ENCODE measurements around the gene KRT1.

The KRT1 gene

GRCh38 chr12:52634266-52635056 is 45.7 kb downstream of the KRT1 start:
- no peak for DNase-seq (ENCODE audit: low read depth)

- peak; percentile 51 for DNase-seq (ENCODE audit: low read depth)
These were observed 46.8 kb downstream of the KRT1 start for GRCh38 chr12:52633383-52633782.

GRCh38 chr12:52632656-52633055 is 47.6 kb downstream of the KRT1 start:
- no peak for DNase-seq (ENCODE audit: low read depth)

GRCh38 chr12:52631676-52632459 is 48.3 kb downstream of the KRT1 start:
- no peak for DNase-seq (ENCODE audit: low read depth)

- no peak for DNase-seq (ENCODE audit: low read depth)
These were observed 48.9 kb downstream of the KRT1 start for GRCh38 chr12:52631264-52631663.

GRCh38 chr12:52630599-52631200 is 49.5 kb downstream of the KRT1 start:
- peak; percentile 55 for DNase-seq (ENCODE audit: low read depth)

- no peak for DNase-seq (ENCODE audit: low read depth)
These were observed 50.2 kb downstream of the KRT1 start for GRCh38 chr12:52630008-52630500.

- no peak for DNase-seq (ENCODE audit: low read depth)
These were observed 50.8 kb downstream of the KRT1 start for GRCh38 chr12:52629281-52630007.

- no peak for DNase-seq (ENCODE audit: low read depth)
These were observed 51.4 kb downstream of the KRT1 start for GRCh38 chr12:52628841-52629240.

GRCh38 chr12:52628111-52628507 is 52.1 kb downstream of the KRT1 start:
- no peak for DNase-seq (ENCODE audit: low read depth)

GRCh38 chr12:52627395-52628110 is 52.7 kb downstream of the KRT1 start:
- no peak for DNase-seq (ENCODE audit: low read depth)

Data from CMK (cell line).